HepG2 (cell line): Measurements from ENCODE around the gene HS2ST1. TPM values are rescaled to one million over a fixed set of nuclear protein-coding genes. Genes with fewer than 3 reads are reported as not detected.

Source experiments
- ATAC-seq: fragments of 200-7000 bp; cut with Tn5 transposase; 3 replicates; pipeline ENCODE4 v1.9.1; 2020; ENCODE audit warnings: mild to moderate bottlenecking, moderate library complexity
- BruUV-seq: library from RNA; stranded (reverse); fragments of 400-500 nt; replicated peaks from 2 replicates; lab custom pipeline; 2021; lab: Mats Ljungman, UMichigan
- CTCF ChIA-PET: fragments of 300-600 bp; formaldehyde crosslinking; extraction: SDS; loops from one replicate; lab custom pipeline; 2021; ENCODE audit warnings: low total read pairs, inconsistent platforms, low intra/inter-chr PET ratio; lab: Yijun Ruan, JAX
- POLR2A ChIA-PET: fragments of 350-600 bp; sonication (Branson Sonifier 250); formaldehyde crosslinking; loops from one replicate; lab custom pipeline; 2020; ENCODE audit warnings: antibody characterized with exemption, inconsistent platforms; lab: Yijun Ruan, JAX
- DNase-seq: peaks from one replicate; pipeline ENCODE4 v3.0.0-alpha.2; 2015; ENCODE audit warnings: low spot score
- FAIRE-seq: peaks from 3 replicates; lab custom pipeline; 2011; peaks lifted over from hg19 to GRCh38; lab: Jason Lieb, UNC
- H2AFZ ChIP-seq: one replicate; pipeline ENCODE4 v1.6.1; 2011; ENCODE audit warnings: low read length, inconsistent platforms
- H3K27ac ChIP-seq: fragments of 300-600 bp; 3 replicates; pipeline ENCODE4 v1.8.0; 2011; ENCODE audit warnings: mixed run types, mild to moderate bottlenecking, mixed read lengths, low read length, inconsistent platforms; ENCODE audit not compliant: insufficient read depth; ENCODE audit errors: extremely low read length
- H3K27me3 ChIP-seq, 2 experiments: fragments of 200-600 bp in 1 of 2; 2 replicates in 1 of 2; 3 replicates in 1 of 2; pipeline versions ENCODE4 v1.6.0 to v1.8.0; 2011; ENCODE audit warnings: low read length in 2 of 2, mild to moderate bottlenecking in 2 of 2, moderate library complexity in 2 of 2, inconsistent platforms in 1 of 2; ENCODE audit not compliant: insufficient read depth in 2 of 2, control insufficient read depth in 1 of 2
- H3K36me3 ChIP-seq, 2 experiments: fragments of 200-600 bp in 1 of 2; replicated peaks in 1 of 2; 2 replicates in 1 of 2; 3 replicates in 1 of 2; pipeline versions ENCODE4 v1.5.1 to v1.8.0; 2011; ENCODE audit warnings: low read length in 2 of 2, inconsistent platforms in 1 of 2; ENCODE audit not compliant: insufficient read depth in 2 of 2, control insufficient read depth in 1 of 2
- H3K4me1 ChIP-seq: 2 replicates; pipeline ENCODE4 v1.5.1; 2012; ENCODE audit warnings: low read length, inconsistent platforms; ENCODE audit not compliant: insufficient read depth
- H3K4me2 ChIP-seq: 2 replicates; pipeline ENCODE4 v1.6.0; 2011; ENCODE audit warnings: low read depth, low read length, inconsistent platforms
- H3K4me3 ChIP-seq, 3 experiments: fragments of 200-600 bp in 1 of 3; sonication (generic), shearing (Covaris generic) in 1 of 3; replicated peaks in 1 of 3; 2 replicates each; pipeline ENCODE4 v1.5.1; 2011 to 2016; ENCODE audit warnings: low read length in 3 of 3, inconsistent platforms in 2 of 3, low read depth in 2 of 3, mild to moderate bottlenecking in 2 of 3, control low read depth in 1 of 3, mixed read lengths in 1 of 3; ENCODE audit not compliant: insufficient read depth in 1 of 3
- H3K79me2 ChIP-seq: one replicate; pipeline ENCODE4 v1.6.1; 2011; ENCODE audit warnings: low read length, inconsistent platforms; ENCODE audit not compliant: insufficient read depth
- H3K9ac ChIP-seq: 2 replicates; pipeline ENCODE4 v1.6.0; 2011; ENCODE audit warnings: mild to moderate bottlenecking, low read depth, low read length, inconsistent platforms; ENCODE audit not compliant: insufficient read depth
- H3K9me3 ChIP-seq: 2 replicates; pipeline ENCODE4 v1.5.1; 2012; ENCODE audit warnings: mild to moderate bottlenecking, low read length
- H4K20me1 ChIP-seq: 2 replicates; pipeline ENCODE4 v1.6.0; 2011; ENCODE audit warnings: inconsistent platforms, mild to moderate bottlenecking, low read length, moderate library complexity; ENCODE audit not compliant: insufficient read depth
- HES4 ChIP-seq: sonication (generic); formaldehyde crosslinking; IDR thresholded peaks from 2 replicates; pipeline ENCODE4 v1.9.0; 2021; ENCODE audit warnings: mild to moderate bottlenecking, missing genetic modification reagents, borderline replicate concordance
- MBD4 ChIP-seq: IDR thresholded peaks from 2 replicates; pipeline ENCODE4 v1.6.1; 2012; ENCODE audit warnings: low read length, inconsistent platforms, borderline replicate concordance
- MTA1 ChIP-seq: sonication (generic); formaldehyde crosslinking; IDR thresholded peaks from 2 replicates; pipeline ENCODE4 v1.4.0; 2020; ENCODE audit warnings: missing genetic modification reagents, mild to moderate bottlenecking, borderline replicate concordance
- ONECUT2 ChIP-seq: sonication (generic); formaldehyde crosslinking; IDR thresholded peaks from 2 replicates; pipeline ENCODE4 v1.4.0; 2020; ENCODE audit warnings: missing genetic modification reagents
- PPARG ChIP-seq: conservative IDR thresholded peaks from 2 replicates; pipeline ENCODE4 v1.6.1; 2016; ENCODE audit warnings: missing biosample characterization, missing genetic modification reagents
- REL ChIP-seq: sonication (generic); formaldehyde crosslinking; conservative IDR thresholded peaks from 2 replicates; pipeline ENCODE4 v1.8.0; 2022; ENCODE audit warnings: mild to moderate bottlenecking, missing genetic modification reagents, moderate library complexity
- ZBTB3 ChIP-seq: sonication (generic); formaldehyde crosslinking; IDR thresholded peaks from 2 replicates; pipeline ENCODE4 v1.4.0; 2020; ENCODE audit warnings: low read depth, mild to moderate bottlenecking, moderate library complexity, missing genetic modification reagents, borderline replicate concordance
- ZMYM3 ChIP-seq: sonication (generic); formaldehyde crosslinking; IDR thresholded peaks from 2 replicates; pipeline ENCODE4 v1.5.1; 2020; ENCODE audit warnings: mild to moderate bottlenecking, missing genetic modification reagents
- ZNF451 ChIP-seq: sonication (generic); formaldehyde crosslinking; IDR thresholded peaks from 2 replicates; pipeline ENCODE4 v1.5.0; 2020; ENCODE audit warnings: mild to moderate bottlenecking, missing genetic modification reagents
- ZNF460 ChIP-seq: sonication (generic); formaldehyde crosslinking; IDR thresholded peaks from 2 replicates; pipeline ENCODE4 v1.5.1; 2020; ENCODE audit warnings: missing genetic modification reagents, mild to moderate bottlenecking, borderline replicate concordance
- ZNF547 ChIP-seq: sonication (generic); formaldehyde crosslinking; IDR thresholded peaks from 2 replicates; pipeline ENCODE4 v1.5.1; 2020; ENCODE audit warnings: mild to moderate bottlenecking, missing genetic modification reagents
- ZNF552 ChIP-seq: sonication (generic); formaldehyde crosslinking; IDR thresholded peaks from 2 replicates; pipeline ENCODE4 v1.9.0; 2022; ENCODE audit warnings: missing genetic modification reagents, mild to moderate bottlenecking, borderline replicate concordance
- ZNF816 ChIP-seq: sonication (generic); formaldehyde crosslinking; IDR thresholded peaks from 2 replicates; pipeline ENCODE4 v1.8.0; 2022; ENCODE audit warnings: missing genetic modification reagents, mild to moderate bottlenecking, borderline replicate concordance
- WGBS: methylation state at CpG from one replicate; pipeline ENCODE4 v1.1.6; 2017; ENCODE audit warnings: low lambda C conversion rate; 5-methylcytosine and 5-hydroxymethylcytosine counted together
- in situ Hi-C: cut with HindIII; loops from 2 replicates; pipeline ENCODE4 v1.10.0; 2017; ENCODE audit warnings: low pct_unique_long_range_greater_than_20kb; ENCODE audit not compliant: extremely low pct_ligation_motif_present
- intact Hi-C: fragments of 100-400 bp; cut with micrococcal nuclease; formaldehyde crosslinking; loops from one replicate; pipeline ENCODE4 v1.10.0; 2022; ENCODE audit not compliant: unreplicated experiment
- polyA plus RNA-seq, 8 experiments: library from polyadenylated mRNA; depleted of rRNA in 3 of 8; stranded (reverse) in 7 of 8; unstranded in 1 of 8; fragments of >200 nt; fragmentation: Illumina TruSeq in 4 of 8; extraction: Trizol in 4 of 8; gene quantifications; 2 replicates each; pipeline versions ENCODE4 v1.2.1 to v1.2.3, GENCODE V29; 2011 to 2016; ENCODE audit warnings: low read depth in 4 of 8, missing spikeins in 1 of 8, mixed read lengths in 1 of 8; ENCODE audit not compliant: insufficient read depth in 1 of 8
- total RNA-seq, 5 experiments: library from RNA; depleted of rRNA; stranded (reverse); fragments of >200 nt; fragmentation: Illumina TruSeq; extraction: Trizol; gene quantifications; 2 replicates each; pipeline ENCODE4 v1.2.3, GENCODE V29; 2016; ENCODE audit warnings: low read depth in 1 of 5
- TF ChIP-seq, protein P1 (sequence below): sonication (generic); formaldehyde crosslinking; IDR thresholded peaks from 2 replicates; pipeline ENCODE4 v1.9.0; 2022; ENCODE audit warnings: low read depth, missing genetic modification reagents
- TF ChIP-seq, protein P2 (sequence below): sonication (generic); formaldehyde crosslinking; IDR thresholded peaks from 2 replicates; pipeline ENCODE4 v1.8.0; 2022; ENCODE audit warnings: mild to moderate bottlenecking, missing genetic modification reagents, moderate library complexity

HS2ST1 gene
- total and polyA plus RNA-seq, 2 of the 13 experiments (the other 11 are each of a cell fraction or from before 2014, with no cell fraction given), result 22.1 to 58.7 TPM

DNA sequence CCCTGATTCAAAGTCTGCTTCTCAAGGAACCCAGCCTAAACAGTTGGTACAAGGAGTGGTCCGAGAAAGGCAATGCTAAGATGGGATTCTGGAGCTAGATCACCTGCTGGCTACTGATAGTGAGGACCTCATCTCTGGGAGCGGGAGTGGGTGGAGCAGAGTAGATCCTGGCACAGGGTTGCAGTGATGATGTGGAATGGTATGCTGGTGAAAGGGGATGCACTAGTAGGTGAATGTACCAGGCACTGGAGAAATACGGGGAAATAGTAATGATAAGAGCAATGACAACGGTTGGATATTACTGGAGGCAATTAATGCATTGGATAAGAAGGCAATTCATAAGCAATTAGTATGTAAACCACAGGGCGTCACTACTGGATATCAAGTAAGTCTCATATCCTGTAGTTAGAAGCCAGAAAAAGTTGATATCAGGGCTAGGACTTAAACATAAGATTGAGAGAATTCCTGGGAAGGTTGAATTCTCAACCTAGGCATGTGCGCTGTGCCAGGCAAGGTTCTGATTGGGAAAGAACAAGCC lies 245.0 kb downstream of the HS2ST1 start:
- ATAC-seq (no peak), FAIRE-seq (no peak), DNase-seq (no peak)
- no peak overlapping the region for H3K9ac ChIP-seq
- H3K36me3 ChIP-seq, result no peaks in the 10 kb centered on the region
- no peak overlapping the region for H3K4me2 ChIP-seq
- no peaks in the 10 kb centered on the region for H3K9me3 ChIP-seq
- in situ Hi-C loops, result no loop called here
- BruUV-seq, result no TSS peak
- peaks cover 2 to 13% of the 10 kb centered on the region in 2 experiments; a peak in 2 of 5 replicates for H3K27me3 ChIP-seq
- no peaks in the 10 kb centered on the region for H3K79me2 ChIP-seq
- intact Hi-C loops, result no loop called here
- ChIA-PET POLR2A (no interaction called here), CTCF (no interaction called here)
- 15% methylated on average over 6 of the region's 6 CpGs for WGBS
- no peak overlapping the region for H3K4me3 ChIP-seq
- no peaks in the 10 kb centered on the region for H4K20me1 ChIP-seq
- TF ChIP-seq ZNF552 (CRISPR knock-in tag) (no peak), HES4 (CRISPR knock-in tag) (no peak), ZBTB3 (CRISPR knock-in tag) (no peak), ZMYM3 (CRISPR knock-in tag) (no peak), MBD4 (no peak), MTA1 (CRISPR knock-in tag) (no peak), PPARG (no peak), ONECUT2 (CRISPR knock-in tag) (no peak), ZNF460 (no peak), ZNF816 (CRISPR knock-in tag) (no peak), REL (CRISPR knock-in tag) (no peak), ZNF451 (CRISPR knock-in tag) (no peak), ZNF547 (CRISPR knock-in tag) (no peak)
- TF ChIP-seq, protein P1, sequence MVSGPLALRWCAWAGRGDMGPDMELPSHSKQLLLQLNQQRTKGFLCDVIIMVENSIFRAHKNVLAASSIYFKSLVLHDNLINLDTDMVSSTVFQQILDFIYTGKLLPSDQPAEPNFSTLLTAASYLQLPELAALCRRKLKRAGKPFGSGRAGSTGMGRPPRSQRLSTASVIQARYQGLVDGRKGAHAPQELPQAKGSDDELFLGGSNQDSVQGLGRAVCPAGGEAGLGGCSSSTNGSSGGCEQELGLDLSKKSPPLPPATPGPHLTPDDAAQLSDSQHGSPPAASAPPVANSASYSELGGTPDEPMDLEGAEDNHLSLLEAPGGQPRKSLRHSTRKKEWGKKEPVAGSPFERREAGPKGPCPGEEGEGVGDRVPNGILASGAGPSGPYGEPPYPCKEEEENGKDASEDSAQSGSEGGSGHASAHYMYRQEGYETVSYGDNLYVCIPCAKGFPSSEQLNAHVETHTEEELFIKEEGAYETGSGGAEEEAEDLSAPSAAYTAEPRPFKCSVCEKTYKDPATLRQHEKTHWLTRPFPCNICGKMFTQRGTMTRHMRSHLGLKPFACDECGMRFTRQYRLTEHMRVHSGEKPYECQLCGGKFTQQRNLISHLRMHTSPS (CRISPR knock-in tag), result no peak
- TF ChIP-seq, protein P2, sequence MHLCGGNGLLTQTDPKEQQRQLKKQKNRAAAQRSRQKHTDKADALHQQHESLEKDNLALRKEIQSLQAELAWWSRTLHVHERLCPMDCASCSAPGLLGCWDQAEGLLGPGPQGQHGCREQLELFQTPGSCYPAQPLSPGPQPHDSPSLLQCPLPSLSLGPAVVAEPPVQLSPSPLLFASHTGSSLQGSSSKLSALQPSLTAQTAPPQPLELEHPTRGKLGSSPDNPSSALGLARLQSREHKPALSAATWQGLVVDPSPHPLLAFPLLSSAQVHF (CRISPR knock-in tag), result no peak
- TF ChIP-seq, all 625 proteins: peak for 0
- H2AFZ ChIP-seq, result no peak overlapping the region
- H3K4me1 ChIP-seq, result no peaks in the 10 kb centered on the region
- H3K27ac ChIP-seq, result no peak overlapping the region

Other genes starting within 250 kb of the HS2ST1 start
- gene SH3GLB1, start 210.1 kb upstream of the HS2ST1 start, total RNA-seq (2016; rRNA removed; fragmentation: Illumina TruSeq; extraction: Trizol), result 41.5 and 55.7 TPM in 2 replicates
- 19.1 and 26.0 TPM in 2 replicates for gene SH3GLB1, start 210.1 kb upstream of the HS2ST1 start, polyA plus RNA-seq (2011; rRNA removed)
- 124 and 163 TPM in 2 replicates for gene SELENOF, start 509 bp upstream of the HS2ST1 start, total RNA-seq (2016; rRNA removed; fragmentation: Illumina TruSeq; extraction: Trizol)
- 88.2 and 133 TPM in 2 replicates for gene SELENOF, start 509 bp upstream of the HS2ST1 start, polyA plus RNA-seq (2011; rRNA removed)